Measurements from ENCODE around the gene PKIG.

PKIG gene

GRCh38 chr20:44600301-44600700 is 17.9 kb downstream of the PKIG start:
- no peak for TF ChIP-seq CTCF (IDR thresholded peaks at IDR 0.05; ENCODE audit: low read depth, low read length, missing control alignments)
- no peak for DNase-seq (ENCODE audit: low read depth)
- H3K4me3 ChIP-seq (ENCODE audit: low read depth, low read length) = peak overlapping the region; percentile 9

GRCh38 chr20:44600758-44601201 is 18.4 kb downstream of the PKIG start:
- no peak for TF ChIP-seq CTCF (IDR thresholded peaks at IDR 0.05; ENCODE audit: low read depth, low read length, missing control alignments)
- peak overlapping the region; percentile 18 for H3K4me3 ChIP-seq (ENCODE audit: low read depth, low read length)
- DNase-seq (ENCODE audit: low read depth) = no peak

GRCh38 chr20:44601236-44601671 is 18.9 kb downstream of the PKIG start:
- DNase-seq (ENCODE audit: low read depth) = no peak
- peak overlapping the region; percentile 18 for H3K4me3 ChIP-seq (ENCODE audit: low read depth, low read length)
- no peak for TF ChIP-seq CTCF (IDR thresholded peaks at IDR 0.05; ENCODE audit: low read depth, low read length, missing control alignments)

DNA sequence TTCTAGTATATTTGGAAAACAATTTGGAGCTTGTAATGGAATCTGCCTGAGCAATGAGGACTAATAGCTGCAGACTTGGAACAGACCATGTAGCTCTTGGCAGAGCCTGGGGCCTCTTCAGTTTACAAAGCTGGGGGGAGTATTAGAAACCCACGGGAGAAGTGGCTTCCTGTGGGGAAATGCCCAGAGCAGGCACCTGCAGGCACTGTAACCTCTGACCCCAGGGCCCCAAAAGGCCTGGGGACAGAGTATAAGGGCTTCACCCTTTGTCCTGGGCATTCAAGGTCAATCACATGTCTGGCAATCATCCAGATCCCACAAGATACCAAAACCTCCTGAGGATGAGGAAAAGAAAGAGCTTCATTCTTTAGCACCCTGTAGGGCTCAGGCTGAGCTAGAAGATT is 19.4 kb downstream of the PKIG start:
- H3K4me3 ChIP-seq (ENCODE audit: low read depth, low read length) = no peak overlapping the region
- TF ChIP-seq CTCF (IDR thresholded peaks at IDR 0.05; ENCODE audit: low read depth, low read length, missing control alignments) = no peak
- DNase-seq (ENCODE audit: low read depth) = no peak

DNA sequence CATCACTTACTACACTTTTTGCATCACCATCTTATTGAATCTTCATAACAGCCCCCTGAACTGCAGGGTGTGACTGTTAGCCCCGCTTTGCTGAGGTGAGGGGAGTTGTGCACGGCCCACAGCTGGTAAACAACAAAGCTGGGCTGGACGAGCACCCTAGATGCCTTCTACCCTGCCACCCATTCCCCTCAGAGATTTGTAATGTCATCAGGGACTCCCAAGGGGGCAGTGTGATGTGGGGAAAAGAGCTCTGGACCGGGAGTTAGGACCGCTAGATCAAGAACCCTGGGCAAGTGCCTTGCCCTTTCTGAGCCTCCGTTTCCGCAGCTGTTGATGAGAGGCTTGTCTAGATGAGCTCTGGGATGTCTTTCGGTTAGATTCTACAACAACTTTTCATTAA is 20.9 kb downstream of the PKIG start:
- no peak for DNase-seq (ENCODE audit: low read depth)
- peak; percentile 30 for TF ChIP-seq CTCF (IDR thresholded peaks at IDR 0.05; ENCODE audit: low read depth, low read length, missing control alignments)
- H3K4me3 ChIP-seq (ENCODE audit: low read depth, low read length) = no peak overlapping the region

DNA sequence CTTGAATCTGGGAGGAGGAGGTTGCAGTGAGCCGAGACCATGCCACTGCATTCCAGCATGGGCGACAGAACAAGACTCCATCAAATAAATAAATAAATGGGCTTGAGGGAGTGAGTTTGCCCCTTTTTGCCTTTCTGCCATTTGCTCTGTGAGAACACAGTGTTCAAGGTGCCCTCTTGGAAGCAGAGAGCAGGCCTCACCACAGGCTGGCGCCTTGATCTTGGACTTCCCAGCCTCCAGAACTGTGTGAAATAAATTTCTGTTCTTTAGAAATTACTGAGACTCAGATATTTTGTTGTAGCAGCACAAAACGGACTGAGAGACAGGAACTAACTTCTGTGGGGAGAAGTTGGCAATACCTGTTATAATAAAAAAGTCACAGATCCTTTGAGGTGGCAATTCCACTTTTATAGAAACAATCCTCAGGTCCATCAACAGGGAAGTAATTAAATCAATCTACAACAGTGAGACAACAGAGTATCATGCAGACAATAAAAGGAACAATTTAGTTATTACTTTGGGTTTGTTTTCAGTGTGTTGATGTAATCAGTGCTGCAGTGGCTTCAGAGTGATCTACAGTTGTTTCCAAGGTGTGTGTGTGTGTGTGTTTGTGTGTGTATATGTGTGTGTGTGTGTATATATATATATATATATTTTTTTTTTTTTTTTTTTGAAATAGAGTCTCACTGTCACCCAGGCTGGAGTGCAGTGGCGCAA is 24.5 kb downstream of the PKIG start:
- no peak overlapping the region for H3K4me3 ChIP-seq (ENCODE audit: low read depth, low read length)
- DNase-seq (ENCODE audit: low read depth) = no peak
- TF ChIP-seq CTCF (IDR thresholded peaks at IDR 0.05; ENCODE audit: low read depth, low read length, missing control alignments) = no peak

- no peak for DNase-seq (ENCODE audit: low read depth)
- no peak for TF ChIP-seq CTCF (IDR thresholded peaks at IDR 0.05; ENCODE audit: low read depth, low read length, missing control alignments)
- no peak overlapping the region for H3K4me3 ChIP-seq (ENCODE audit: low read depth, low read length)
Measured at GRCh38 chr20:44609006-44609515, 26.7 kb downstream of the PKIG start.
